ENCODE results near the gene TREH.
"Not testable (repeated sequence)": the region's sequence is repeated elsewhere in the genome, so short reads cannot be mapped to it uniquely, and the experiment has no call there.

TREH gene

DNA sequence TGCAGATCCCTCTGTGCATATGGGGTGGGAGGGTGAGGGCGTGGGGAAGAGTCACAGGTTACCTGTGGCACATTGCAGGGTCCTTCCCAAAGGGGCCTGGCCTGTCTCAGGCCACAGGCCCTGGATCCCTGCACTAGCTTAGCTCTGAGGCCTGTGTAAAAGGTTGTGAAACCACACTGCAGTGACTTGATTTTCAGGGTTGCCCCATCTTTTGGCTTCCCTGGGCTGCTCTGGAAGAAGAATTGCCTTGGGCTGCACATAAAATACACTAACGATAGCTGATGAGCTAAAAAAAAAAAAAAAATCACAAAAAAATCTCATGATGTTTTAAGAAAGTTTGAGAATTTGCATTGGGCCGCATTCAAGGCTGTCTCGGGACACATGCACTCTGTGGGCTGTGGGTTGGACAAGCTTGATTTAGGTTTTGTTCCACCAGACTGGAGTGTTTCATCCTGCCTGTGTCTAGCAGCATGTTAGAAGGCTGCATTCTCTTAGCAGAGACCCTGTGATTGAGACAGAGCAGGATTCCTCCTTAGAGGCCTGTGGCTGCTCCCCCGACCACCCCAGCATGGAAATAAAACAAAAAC lies 35.9 kb upstream of the TREH start:
- CTCF ChIA-PET: interaction anchor here (1.1 to 1.7 kb wide), 5 partner anchors 20 to 214 kb away, joined by 3 to 6 read pairs (median 4); no protein-coding TSS in a partner anchor
- TF ChIP-seq, protein P1, sequence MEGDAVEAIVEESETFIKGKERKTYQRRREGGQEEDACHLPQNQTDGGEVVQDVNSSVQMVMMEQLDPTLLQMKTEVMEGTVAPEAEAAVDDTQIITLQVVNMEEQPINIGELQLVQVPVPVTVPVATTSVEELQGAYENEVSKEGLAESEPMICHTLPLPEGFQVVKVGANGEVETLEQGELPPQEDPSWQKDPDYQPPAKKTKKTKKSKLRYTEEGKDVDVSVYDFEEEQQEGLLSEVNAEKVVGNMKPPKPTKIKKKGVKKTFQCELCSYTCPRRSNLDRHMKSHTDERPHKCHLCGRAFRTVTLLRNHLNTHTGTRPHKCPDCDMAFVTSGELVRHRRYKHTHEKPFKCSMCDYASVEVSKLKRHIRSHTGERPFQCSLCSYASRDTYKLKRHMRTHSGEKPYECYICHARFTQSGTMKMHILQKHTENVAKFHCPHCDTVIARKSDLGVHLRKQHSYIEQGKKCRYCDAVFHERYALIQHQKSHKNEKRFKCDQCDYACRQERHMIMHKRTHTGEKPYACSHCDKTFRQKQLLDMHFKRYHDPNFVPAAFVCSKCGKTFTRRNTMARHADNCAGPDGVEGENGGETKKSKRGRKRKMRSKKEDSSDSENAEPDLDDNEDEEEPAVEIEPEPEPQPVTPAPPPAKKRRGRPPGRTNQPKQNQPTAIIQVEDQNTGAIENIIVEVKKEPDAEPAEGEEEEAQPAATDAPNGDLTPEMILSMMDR (IDR thresholded peaks at IDR 0.05; ENCODE audit: control extremely low read depth, extremely low read depth, low read depth, missing control alignments): no peak
- no peak for DNase-seq (ENCODE audit: extremely low spot score)
- POLR2A ChIA-PET: interaction anchor here (0.7 to 1.0 kb wide), 3 partner anchors 76 to 332 kb away, joined by 3 to 5 read pairs (median 3); partner anchors contain the start of genes BCL9L and DDX6

DNA sequence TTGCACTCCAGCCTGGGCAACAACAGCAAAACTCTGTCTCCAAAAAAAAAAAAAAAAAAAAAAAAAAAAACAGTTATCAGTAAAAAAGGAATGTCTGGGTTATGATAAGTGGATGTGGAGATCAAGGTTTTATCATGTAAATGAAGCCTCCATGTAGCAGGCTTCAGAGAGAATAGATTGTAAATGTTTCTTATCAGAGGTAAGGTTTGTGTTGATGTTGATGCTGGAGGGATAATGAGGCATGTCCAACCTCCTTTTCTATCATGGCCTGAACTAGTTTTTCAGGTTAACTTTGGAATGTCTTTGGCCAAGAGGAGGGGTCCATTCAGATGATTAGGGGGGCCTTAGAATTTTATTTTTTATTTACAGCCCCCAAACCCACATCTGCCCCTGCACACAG lies 35.4 kb upstream of the TREH start:
- TF ChIP-seq, protein P1 (IDR thresholded peaks at IDR 0.05; ENCODE audit: control extremely low read depth, extremely low read depth, low read depth, missing control alignments): no peak
- POLR2A ChIA-PET: interaction anchor here (0.7 to 1.0 kb wide), 2 partner anchors 76 to 211 kb away, joined by 3 read pairs; partner anchors contain the start of genes BCL9L and DDX6
- DNase-seq (ENCODE audit: extremely low spot score): no peak
- CTCF ChIA-PET: interaction anchor here (1.1 to 1.7 kb wide), 4 partner anchors 20 to 215 kb away, joined by 3 to 6 read pairs (median 4); no protein-coding TSS in a partner anchor

DNA sequence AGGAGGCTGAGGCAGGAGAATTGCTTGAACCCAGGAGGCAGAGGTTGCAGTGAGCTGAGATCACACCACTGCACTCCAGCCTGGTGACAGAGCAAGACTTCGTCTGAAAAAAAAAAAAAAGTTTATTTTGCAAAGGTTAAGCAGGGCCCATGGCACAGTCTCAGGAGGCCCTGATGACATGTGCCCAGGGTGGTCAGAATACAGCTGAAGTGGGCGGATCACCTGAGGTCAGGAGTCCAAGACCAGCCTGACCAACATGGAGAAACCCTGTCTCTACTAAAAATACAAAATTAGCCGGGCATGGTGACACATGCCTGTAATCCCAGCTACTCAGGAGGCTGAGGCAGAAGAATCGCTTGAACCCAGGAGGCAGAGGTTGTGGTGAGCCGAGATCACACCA lies 35.0 kb upstream of the TREH start:
- POLR2A ChIA-PET; DNase-seq (ENCODE audit: extremely low spot score): not testable (repeated sequence)
- CTCF ChIA-PET: interaction anchor here (1.4 kb wide), 1 partner anchor 24 kb away, joined by 5 read pairs; no protein-coding TSS in a partner anchor

DNA sequence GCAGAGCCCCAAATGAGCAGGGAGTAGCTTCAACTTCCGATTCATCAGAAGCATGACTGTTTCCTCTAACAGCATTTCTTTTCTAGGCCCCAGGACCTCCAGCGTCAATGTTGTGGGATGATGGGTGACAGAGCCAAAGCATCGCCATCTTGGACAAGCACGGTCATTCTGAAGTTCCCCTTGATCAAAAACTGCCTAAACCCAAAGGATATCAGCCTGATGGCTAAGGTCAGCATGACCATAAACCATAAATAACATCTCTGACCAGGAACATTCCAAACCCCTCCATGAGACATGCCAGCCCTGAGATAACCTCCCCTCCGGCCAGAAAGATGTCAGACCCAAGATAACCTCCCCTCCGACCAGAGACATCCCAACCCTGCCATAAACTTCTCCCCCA lies 28.8 kb upstream of the TREH start:
- DNase-seq (ENCODE audit: extremely low spot score): no peak
- CTCF ChIA-PET: no interaction called here
- POLR2A ChIA-PET: no interaction called here
- TF ChIP-seq, protein P1 (IDR thresholded peaks at IDR 0.05; ENCODE audit: control extremely low read depth, extremely low read depth, low read depth, missing control alignments): no peak

DNA sequence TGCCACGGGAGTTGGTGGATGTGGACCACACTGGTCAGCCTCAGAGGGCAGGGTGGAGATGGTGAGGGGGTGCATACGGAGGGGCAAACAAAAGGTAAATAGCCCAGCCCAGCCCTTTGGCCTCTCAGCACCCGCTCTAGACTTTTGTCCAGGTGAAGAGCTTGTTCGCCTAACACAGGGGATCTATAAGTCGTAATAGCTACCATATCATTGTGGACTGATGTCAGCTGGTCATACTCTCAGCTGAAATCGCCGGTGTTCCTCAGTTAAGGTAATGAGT lies 27.0 kb upstream of the TREH start:
- no peak for DNase-seq (ENCODE audit: extremely low spot score)
- POLR2A ChIA-PET: no interaction called here
- CTCF ChIA-PET: interaction anchor here (1.3 to 6.4 kb wide), 2 partner anchors 15 to 18 kb away, joined by 4 to 41 read pairs; no protein-coding TSS in a partner anchor
- TF ChIP-seq, protein P1 (IDR thresholded peaks at IDR 0.05; ENCODE audit: control extremely low read depth, extremely low read depth, low read depth, missing control alignments): no peak

DNA sequence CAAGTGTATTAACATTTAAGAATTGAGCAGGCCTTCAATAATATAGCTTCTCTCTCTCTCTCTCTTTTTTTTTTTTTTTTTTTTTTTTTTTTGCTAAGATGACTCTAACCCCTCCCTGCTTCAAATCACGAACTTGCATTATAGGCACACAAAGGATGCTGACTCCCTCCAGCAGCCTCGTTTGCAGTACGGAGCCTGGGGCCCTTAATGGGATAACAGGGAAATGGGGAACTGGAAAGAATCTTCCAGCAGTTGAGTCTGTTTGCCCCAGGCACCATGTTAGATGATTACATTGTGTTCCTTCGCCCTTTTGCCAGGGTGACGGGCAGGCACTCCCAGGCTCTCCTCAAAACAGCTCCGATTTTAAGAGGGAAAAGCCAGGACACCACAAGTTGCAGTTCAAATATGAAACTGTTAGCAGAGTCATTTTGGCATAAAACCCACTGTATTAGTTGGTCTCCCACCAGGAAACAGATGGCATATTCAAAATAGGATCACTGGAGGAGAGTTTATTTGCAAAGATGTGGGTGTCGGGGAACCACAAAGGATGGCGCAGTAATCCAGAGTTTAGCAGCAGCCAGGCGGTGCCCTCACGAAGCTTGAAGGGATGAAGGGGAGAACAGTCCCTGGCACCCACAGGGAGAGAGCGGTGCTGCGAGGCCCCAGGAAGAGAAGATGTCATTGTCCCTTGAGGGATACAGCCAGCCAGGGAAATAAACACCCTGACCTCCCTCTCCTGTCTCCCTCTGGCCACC lies 26.5 kb upstream of the TREH start:
- TF ChIP-seq, protein P1 (IDR thresholded peaks at IDR 0.05; ENCODE audit: control extremely low read depth, extremely low read depth, low read depth, missing control alignments): no peak
- POLR2A ChIA-PET: no interaction called here
- no peak for DNase-seq (ENCODE audit: extremely low spot score)
- CTCF ChIA-PET: interaction anchor here (0.8 to 6.4 kb wide), 4 partner anchors 10 to 46 kb away, joined by 3 to 41 read pairs (median 4); no protein-coding TSS in a partner anchor
